Right kidney (tissue), 1 donor: ENCODE measurements around the gene BBS5.

Source experiments
- DNase-seq: peaks from one replicate; pipeline ENCODE4 v3.0.0-alpha.2; 2016

Gene BBS5

GRCh38 chr2:169542433-169542832 is 63.1 kb downstream of the BBS5 start:
- DNase-seq = no peak

GRCh38 chr2:169546756-169547155 is 67.5 kb downstream of the BBS5 start:
- DNase-seq = no peak
